Measurements from ENCODE around the gene STX11. TPM values are rescaled to one million over a fixed set of nuclear protein-coding genes. Genes with fewer than 3 reads are reported as not detected.

Gene STX11
- total and polyA plus RNA-seq, 2 of the 13 experiments (the other 11 are each of a cell fraction or from before 2014, with no cell fraction given) = 0.03 TPM; not detected in 1

- Histone ChIP-seq H4K20me1 (ENCODE audit: insufficient read depth, low read length) (no peaks in the 10 kb centered on the region), H3K4me2 (ENCODE audit: low read depth, low read length) (no peak overlapping the region), H3K27me3 (ENCODE audit: control insufficient read depth in 1 of 2, insufficient read depth in 2 of 2, low read length in 2 of 2) (peaks cover 0 to 19% of the 10 kb centered on the region in 2 experiments; a peak in 2 of 5 replicates), H3K79me2 (ENCODE audit: insufficient read depth, low read length) (no peaks in the 10 kb centered on the region), H3K4me1 (ENCODE audit: insufficient read depth, low read length) (no peaks in the 10 kb centered on the region), H3K36me3 (replicated peaks in 1 of 2; ENCODE audit: control insufficient read depth in 1 of 2, insufficient read depth in 2 of 2, low read length in 2 of 2) (no peaks in the 10 kb centered on the region), H2AFZ (ENCODE audit: low read length) (no peak overlapping the region), H3K9ac (ENCODE audit: insufficient read depth, low read depth, low read length) (no peak overlapping the region), H3K4me3 (replicated peaks in 1 of 3; ENCODE audit: insufficient read depth in 1 of 3, low read depth in 2 of 3, low read length in 3 of 3) (no peak overlapping the region), H3K9me3 (ENCODE audit: low read length) (no peaks in the 10 kb centered on the region), H3K27ac (ENCODE audit: extremely low read length, insufficient read depth, low read length) (no peak overlapping the region)
- CTCF ChIA-PET (ENCODE audit: low intra/inter-chr PET ratio, low total read pairs) = no interaction called here
- intact Hi-C loops (cut with micrococcal nuclease; ENCODE audit: unreplicated experiment) (no loop called here), in situ Hi-C loops (cut with HindIII; ENCODE audit: extremely low pct_ligation_motif_present, low pct_unique_long_range_greater_than_20kb) (loop anchor here (25.0 kb wide), 1 partner anchor 1089 kb away; no protein-coding TSS in a partner anchor)
- no peak for ATAC-seq
- POLR2A ChIA-PET = no interaction called here
- FAIRE-seq = no peak
- no peak for DNase-seq (ENCODE audit: low spot score)
- no TSS peak for BruUV-seq (replicated peaks)
- TF ChIP-seq KLF13 (CRISPR knock-in tag; IDR thresholded peaks at IDR 0.05) (no peak), PRDM10 (CRISPR knock-in tag; IDR thresholded peaks at IDR 0.05; ENCODE audit: low read depth) (no peak), RXRB (CRISPR knock-in tag; IDR thresholded peaks at IDR 0.05; ENCODE audit: borderline replicate concordance) (no peak), PREB (CRISPR knock-in tag; IDR thresholded peaks at IDR 0.05) (no peak), NR0B2 (CRISPR knock-in tag; IDR thresholded peaks at IDR 0.05) (no peak), EP300 (IDR thresholded peaks at IDR 0.05; ENCODE audit: low read depth in 2 of 2, low read length in 2 of 2) (no peak), EP300 (CRISPR knock-in tag; IDR thresholded peaks at IDR 0.05; ENCODE audit: borderline replicate concordance) (no peak), TRIM22 (IDR thresholded peaks at IDR 0.05) (no peak), MED8 (CRISPR knock-in tag; IDR thresholded peaks at IDR 0.05; ENCODE audit: insufficient replicate concordance) (no peak), REST (IDR thresholded peaks at IDR 0.05; ENCODE audit: borderline replicate concordance in 1 of 2, low read depth in 1 of 2, low read length in 2 of 2) (no peak), CREB3 (CRISPR knock-in tag; IDR thresholded peaks at IDR 0.05) (no peak), TBX2 (CRISPR knock-in tag; IDR thresholded peaks at IDR 0.05; ENCODE audit: borderline replicate concordance) (no peak), RBM39 (IDR thresholded peaks at IDR 0.05; ENCODE audit: low read depth, low read length, poor library complexity, severe bottlenecking) (no peak)
Measured at GRCh38 chr6:144122861-144123260, 27.5 kb upstream of the STX11 start.

All from HepG2 (cell line).